HepG2 (cell line): ENCODE results near the gene DPH7. TPM values are rescaled to one million over a fixed set of nuclear protein-coding genes. Genes with fewer than 3 reads are reported as not detected.

Experiments used
- ATAC-seq: fragments of 200-7000 bp; cut with Tn5 transposase; 3 replicates; pipeline ENCODE4 v1.9.1; 2020; ENCODE audit warnings: mild to moderate bottlenecking, moderate library complexity
- BruUV-seq: library from RNA; stranded (reverse); fragments of 400-500 nt; replicated peaks from 2 replicates; lab custom pipeline; 2021; lab: Mats Ljungman, UMichigan
- CTCF ChIA-PET: fragments of 300-600 bp; formaldehyde crosslinking; extraction: SDS; loops from one replicate; lab custom pipeline; 2021; ENCODE audit warnings: low total read pairs, inconsistent platforms, low intra/inter-chr PET ratio; lab: Yijun Ruan, JAX
- POLR2A ChIA-PET: fragments of 350-600 bp; sonication (Branson Sonifier 250); formaldehyde crosslinking; loops from one replicate; lab custom pipeline; 2020; ENCODE audit warnings: antibody characterized with exemption, inconsistent platforms; lab: Yijun Ruan, JAX
- DNase-seq: peaks from one replicate; pipeline ENCODE4 v3.0.0-alpha.2; 2015; ENCODE audit warnings: low spot score
- FAIRE-seq: peaks from 3 replicates; lab custom pipeline; 2011; peaks lifted over from hg19 to GRCh38; lab: Jason Lieb, UNC
- H2AFZ ChIP-seq: one replicate; pipeline ENCODE4 v1.6.1; 2011; ENCODE audit warnings: low read length, inconsistent platforms
- H3K27ac ChIP-seq: fragments of 300-600 bp; 3 replicates; pipeline ENCODE4 v1.8.0; 2011; ENCODE audit warnings: mixed run types, mild to moderate bottlenecking, mixed read lengths, low read length, inconsistent platforms; ENCODE audit not compliant: insufficient read depth; ENCODE audit errors: extremely low read length
- H3K27me3 ChIP-seq, 2 experiments: fragments of 200-600 bp in 1 of 2; 2 replicates in 1 of 2; 3 replicates in 1 of 2; pipeline versions ENCODE4 v1.6.0 to v1.8.0; 2011; ENCODE audit warnings: low read length in 2 of 2, mild to moderate bottlenecking in 2 of 2, moderate library complexity in 2 of 2, inconsistent platforms in 1 of 2; ENCODE audit not compliant: insufficient read depth in 2 of 2, control insufficient read depth in 1 of 2
- H3K36me3 ChIP-seq, 2 experiments: fragments of 200-600 bp in 1 of 2; replicated peaks in 1 of 2; 2 replicates in 1 of 2; 3 replicates in 1 of 2; pipeline versions ENCODE4 v1.5.1 to v1.8.0; 2011; ENCODE audit warnings: low read length in 2 of 2, inconsistent platforms in 1 of 2; ENCODE audit not compliant: insufficient read depth in 2 of 2, control insufficient read depth in 1 of 2
- H3K4me1 ChIP-seq: 2 replicates; pipeline ENCODE4 v1.5.1; 2012; ENCODE audit warnings: low read length, inconsistent platforms; ENCODE audit not compliant: insufficient read depth
- H3K4me2 ChIP-seq: 2 replicates; pipeline ENCODE4 v1.6.0; 2011; ENCODE audit warnings: low read depth, low read length, inconsistent platforms
- H3K4me3 ChIP-seq, 3 experiments: fragments of 200-600 bp in 1 of 3; sonication (generic), shearing (Covaris generic) in 1 of 3; replicated peaks in 1 of 3; 2 replicates each; pipeline ENCODE4 v1.5.1; 2011 to 2016; ENCODE audit warnings: low read length in 3 of 3, inconsistent platforms in 2 of 3, low read depth in 2 of 3, mild to moderate bottlenecking in 2 of 3, control low read depth in 1 of 3, mixed read lengths in 1 of 3; ENCODE audit not compliant: insufficient read depth in 1 of 3
- H3K79me2 ChIP-seq: one replicate; pipeline ENCODE4 v1.6.1; 2011; ENCODE audit warnings: low read length, inconsistent platforms; ENCODE audit not compliant: insufficient read depth
- H3K9ac ChIP-seq: 2 replicates; pipeline ENCODE4 v1.6.0; 2011; ENCODE audit warnings: mild to moderate bottlenecking, low read depth, low read length, inconsistent platforms; ENCODE audit not compliant: insufficient read depth
- H3K9me3 ChIP-seq: 2 replicates; pipeline ENCODE4 v1.5.1; 2012; ENCODE audit warnings: mild to moderate bottlenecking, low read length
- H4K20me1 ChIP-seq: 2 replicates; pipeline ENCODE4 v1.6.0; 2011; ENCODE audit warnings: inconsistent platforms, mild to moderate bottlenecking, low read length, moderate library complexity; ENCODE audit not compliant: insufficient read depth
- ARID5B ChIP-seq: IDR thresholded peaks from 2 replicates; pipeline ENCODE4 v1.4.0; 2020; ENCODE audit warnings: mild to moderate bottlenecking, missing genetic modification reagents
- CHD4 ChIP-seq: fragments of 200-600 bp; sonication (generic); IDR thresholded peaks from 2 replicates; pipeline ENCODE4 v1.7.0; 2017; ENCODE audit warnings: mild to moderate bottlenecking, low read length, borderline replicate concordance
- IRF1 ChIP-seq: sonication (generic); formaldehyde crosslinking; IDR thresholded peaks from 2 replicates; pipeline ENCODE4 v1.4.0; 2020; ENCODE audit warnings: low read depth, mild to moderate bottlenecking, missing genetic modification reagents
- MZF1 ChIP-seq: sonication (generic); formaldehyde crosslinking; IDR thresholded peaks from 2 replicates; pipeline ENCODE4 v1.8.1; 2023; ENCODE audit warnings: mild to moderate bottlenecking, missing genetic modification reagents, borderline replicate concordance
- NFE2L1 ChIP-seq: sonication (generic); formaldehyde crosslinking; IDR thresholded peaks from 2 replicates; pipeline ENCODE4 v1.4.0; 2020; ENCODE audit warnings: missing genetic modification reagents, mild to moderate bottlenecking, borderline replicate concordance
- SUZ12 ChIP-seq: fragments of 150-350 bp; IDR thresholded peaks from 2 replicates; pipeline ENCODE4 v1.6.1; 2014; ENCODE audit warnings: low read depth, low read length
- ZNF234 ChIP-seq: sonication (generic); formaldehyde crosslinking; conservative IDR thresholded peaks from 2 replicates; pipeline ENCODE4 v1.5.1; 2020; ENCODE audit warnings: mild to moderate bottlenecking, missing genetic modification reagents
- ZNF274 ChIP-seq: sonication (generic); formaldehyde crosslinking; IDR thresholded peaks from 2 replicates; pipeline ENCODE4 v1.5.1; 2020; ENCODE audit warnings: mild to moderate bottlenecking, missing genetic modification reagents
- ZNF280B ChIP-seq: sonication (generic); formaldehyde crosslinking; IDR thresholded peaks from 2 replicates; pipeline ENCODE4 v1.5.0; 2020; ENCODE audit warnings: missing genetic modification reagents, mild to moderate bottlenecking, borderline replicate concordance
- ZNF484 ChIP-seq: sonication (generic); formaldehyde crosslinking; IDR thresholded peaks from 2 replicates; pipeline ENCODE4 v1.5.1; 2020; ENCODE audit warnings: mild to moderate bottlenecking, low read depth, missing genetic modification reagents, borderline replicate concordance
- WGBS: methylation state at CpG from one replicate; pipeline ENCODE4 v1.1.6; 2017; ENCODE audit warnings: low lambda C conversion rate; 5-methylcytosine and 5-hydroxymethylcytosine counted together
- in situ Hi-C: cut with HindIII; loops from 2 replicates; pipeline ENCODE4 v1.10.0; 2017; ENCODE audit warnings: low pct_unique_long_range_greater_than_20kb; ENCODE audit not compliant: extremely low pct_ligation_motif_present
- intact Hi-C: fragments of 100-400 bp; cut with micrococcal nuclease; formaldehyde crosslinking; loops from one replicate; pipeline ENCODE4 v1.10.0; 2022; ENCODE audit not compliant: unreplicated experiment
- polyA plus RNA-seq, 8 experiments: library from polyadenylated mRNA; depleted of rRNA in 3 of 8; stranded (reverse) in 7 of 8; unstranded in 1 of 8; fragments of >200 nt; fragmentation: Illumina TruSeq in 4 of 8; extraction: Trizol in 4 of 8; gene quantifications; 2 replicates each; pipeline versions ENCODE4 v1.2.1 to v1.2.3, GENCODE V29; 2011 to 2016; ENCODE audit warnings: low read depth in 4 of 8, missing spikeins in 1 of 8, mixed read lengths in 1 of 8; ENCODE audit not compliant: insufficient read depth in 1 of 8
- total RNA-seq, 5 experiments: library from RNA; depleted of rRNA; stranded (reverse); fragments of >200 nt; fragmentation: Illumina TruSeq; extraction: Trizol; gene quantifications; 2 replicates each; pipeline ENCODE4 v1.2.3, GENCODE V29; 2016; ENCODE audit warnings: low read depth in 1 of 5

Gene DPH7
- total and polyA plus RNA-seq, 2 of the 13 experiments (the other 11 are each of a cell fraction or from before 2014, with no cell fraction given) = 27.6 to 31.6 TPM

- Histone ChIP-seq H3K4me2 (no peak overlapping the region), H3K36me3 (peaks cover 2 to 28% of the 10 kb centered on the region in 2 experiments; a peak in 3 of 5 replicates), H3K79me2 (no peaks in the 10 kb centered on the region), H3K4me1 (peaks cover 28% of the 10 kb centered on the region), H3K4me3 (no peak overlapping the region), H2AFZ (no peak overlapping the region), H3K27me3 (no peaks in the 10 kb centered on the region), H3K27ac (no peak overlapping the region), H3K9me3 (no peaks in the 10 kb centered on the region), H3K9ac (no peak overlapping the region), H4K20me1 (no peaks in the 10 kb centered on the region)
- intact Hi-C loops (no loop called here), in situ Hi-C loops (no loop called here)
- FAIRE-seq (no peak), DNase-seq (no peak), ATAC-seq (no peak)
- ChIA-PET POLR2A (no interaction called here), CTCF (no interaction called here)
- no TSS peak for BruUV-seq
- no peak for TF ChIP-seq ARID5B (CRISPR knock-in tag)
- no peak for TF ChIP-seq MZF1 (CRISPR knock-in tag)
- 98% methylated on average over 10 of the region's 10 CpGs for WGBS
Observed at GRCh38 chr9:137564134-137564533, 14.6 kb downstream of the DPH7 start.

- ChIA-PET POLR2A (no interaction called here), CTCF (no interaction called here)
- Histone ChIP-seq H4K20me1 (no peaks in the 10 kb centered on the region), H3K27me3 (no peaks in the 10 kb centered on the region), H3K9ac (no peak overlapping the region), H3K9me3 (no peaks in the 10 kb centered on the region), H3K79me2 (no peaks in the 10 kb centered on the region), H3K27ac (no peak overlapping the region), H2AFZ (no peak overlapping the region), H3K4me2 (no peak overlapping the region), H3K36me3 (peaks cover 13 to 42% of the 10 kb centered on the region in 2 experiments), H3K4me3 (no peak overlapping the region), H3K4me1 (peaks cover 31% of the 10 kb centered on the region)
- DNase-seq (no peak), FAIRE-seq (no peak), ATAC-seq (no peak)
- in situ Hi-C loops (no loop called here), intact Hi-C loops (no loop called here)
- no TSS peak for BruUV-seq
- 96% methylated on average over 4 of the region's 4 CpGs for WGBS
- TF ChIP-seq ZNF280B (CRISPR knock-in tag) (no peak), SUZ12 (no peak), ZNF234 (no peak), ZNF484 (CRISPR knock-in tag) (no peak), ZNF274 (CRISPR knock-in tag) (no peak), CHD4 (no peak), NFE2L1 (CRISPR knock-in tag) (no peak), IRF1 (CRISPR knock-in tag) (no peak)
Observed at GRCh38 chr9:137558127-137558526, 20.6 kb downstream of the DPH7 start.
